HEK293T (cell line): ENCODE measurements around the gene CLEC6A.

Experiments used
- ARNT ChIP-seq: fragments of 450-650 bp; IDR thresholded peaks from 2 replicates; pipeline ENCODE4 v1.6.1; 2017; ENCODE audit warnings: mild to moderate bottlenecking
- BHLHE40 ChIP-seq: fragments of 450-650 bp; IDR thresholded peaks from 2 replicates; pipeline ENCODE4 v1.6.1; 2016; ENCODE audit warnings: mild to moderate bottlenecking, moderate library complexity, borderline replicate concordance
- CTBP1 ChIP-seq: fragments of 450-650 bp; IDR thresholded peaks from 2 replicates; pipeline ENCODE4 v1.6.1; 2016; ENCODE audit warnings: borderline replicate concordance
- ELF4 ChIP-seq: fragments of 450-650 bp; IDR thresholded peaks from 2 replicates; pipeline ENCODE4 v1.6.1; 2017; ENCODE audit warnings: antibody characterized with exemption
- FOXA1 ChIP-seq: fragments of 450-650 bp; IDR thresholded peaks from 2 replicates; pipeline ENCODE4 v1.6.1; 2016; ENCODE audit warnings: mild to moderate bottlenecking
- FOXK2 ChIP-seq: fragments of 450-650 bp; IDR thresholded peaks from 2 replicates; pipeline ENCODE4 v1.6.1; 2016; ENCODE audit warnings: mild to moderate bottlenecking
- FOXM1 ChIP-seq: fragments of 450-650 bp; IDR thresholded peaks from 2 replicates; pipeline ENCODE4 v1.6.1; 2017; ENCODE audit warnings: mild to moderate bottlenecking, borderline replicate concordance
- LEF1 ChIP-seq: fragments of 450-650 bp; IDR thresholded peaks from 2 replicates; pipeline ENCODE4 v1.6.1; 2017; ENCODE audit warnings: mild to moderate bottlenecking, borderline replicate concordance
- SUZ12 ChIP-seq: fragments of 450-650 bp; IDR thresholded peaks from 2 replicates; pipeline ENCODE4 v1.6.1; 2016; ENCODE audit warnings: mild to moderate bottlenecking

DNA sequence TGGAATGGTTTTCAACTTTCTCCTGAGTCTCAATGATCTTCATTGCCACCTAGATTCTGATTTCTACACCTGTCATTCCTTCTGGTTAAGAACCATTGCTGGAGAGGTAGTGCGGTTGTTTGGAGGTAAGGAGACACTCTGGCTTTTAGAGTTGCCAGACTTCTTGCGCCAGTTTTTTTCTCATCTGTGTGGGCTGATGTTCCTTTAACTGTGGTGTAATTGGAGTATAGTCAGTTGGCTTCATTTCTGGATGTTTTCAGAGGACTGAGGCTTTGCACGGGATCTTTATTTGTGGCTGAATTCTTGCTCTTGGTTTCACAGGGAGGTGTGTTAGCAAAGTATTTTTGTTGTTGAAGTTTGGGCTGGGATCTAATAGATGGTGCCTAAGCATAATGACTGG is 51.8 kb downstream of the CLEC6A start:
- TF ChIP-seq ELF4 = no peak
- no peak for TF ChIP-seq FOXK2
- no peak for TF ChIP-seq FOXM1
- no peak for TF ChIP-seq BHLHE40
- no peak for TF ChIP-seq ARNT
- TF ChIP-seq LEF1 = no peak
- TF ChIP-seq CTBP1 = no peak
- TF ChIP-seq FOXA1 = no peak
- TF ChIP-seq SUZ12 = no peak
